GM08714 (cell line): Measurements from ENCODE around the gene ASPM.
"Not testable (repeated sequence)": the region's sequence is repeated elsewhere in the genome, so short reads cannot be mapped to it uniquely, and the experiment has no call there.

Experiments
- H3K4me3 ChIP-seq: fragments of 200-500 bp; sonication (Bioruptor generic); 2 replicates; pipeline ENCODE4 v1.5.1; 2014; ENCODE audit warnings: mild to moderate bottlenecking, low read length, inconsistent platforms
- ZNF274 ChIP-seq: IDR thresholded peaks from 2 replicates; pipeline ENCODE4 v1.6.1; 2012; ENCODE audit warnings: mild to moderate bottlenecking, low read depth, low read length

The ASPM gene

DNA sequence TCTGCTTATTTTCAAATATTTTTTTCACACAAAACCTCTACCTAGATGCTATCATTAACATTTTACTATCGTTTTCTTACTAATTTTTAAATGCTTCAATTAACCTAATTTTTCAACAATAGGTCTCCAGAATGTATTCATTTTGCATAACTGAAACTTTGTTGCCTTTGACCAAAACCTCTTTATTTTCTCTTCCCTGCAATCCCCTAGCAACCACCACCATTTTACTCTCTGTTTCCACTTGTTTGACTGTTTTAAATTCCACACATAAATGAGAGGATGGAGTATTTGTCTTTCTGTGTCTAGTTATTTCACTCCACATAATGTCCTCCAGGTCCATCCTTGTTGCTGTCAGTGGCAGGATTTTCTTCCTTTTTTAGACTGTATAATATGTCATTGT lies 69.9 kb downstream of the ASPM start:
- no peak for TF ChIP-seq ZNF274

DNA sequence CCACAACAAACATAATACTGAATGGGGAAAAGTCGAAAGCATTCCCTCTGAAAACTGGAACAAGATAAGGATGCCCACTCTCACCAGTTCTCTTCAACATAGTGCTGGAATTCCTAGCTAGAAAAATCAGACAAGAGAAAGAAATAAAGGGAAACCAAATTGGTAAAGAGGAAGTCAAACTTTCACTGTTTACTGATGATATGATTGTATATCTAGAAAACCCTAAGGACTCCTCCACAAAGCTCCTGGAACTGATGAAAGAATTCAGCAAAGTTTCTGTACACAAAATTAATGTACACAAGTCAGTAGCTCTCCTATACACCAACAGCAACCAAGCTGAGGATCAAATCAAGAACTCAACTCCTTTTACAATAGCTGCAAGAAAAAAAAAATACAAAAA lies 72.5 kb downstream of the ASPM start:
- no peak for TF ChIP-seq ZNF274
- no peak overlapping the region for H3K4me3 ChIP-seq

More for the DNA sequence above, 69.9 kb downstream of the ASPM start:
- H3K4me3 ChIP-seq, result no peak overlapping the region

DNA sequence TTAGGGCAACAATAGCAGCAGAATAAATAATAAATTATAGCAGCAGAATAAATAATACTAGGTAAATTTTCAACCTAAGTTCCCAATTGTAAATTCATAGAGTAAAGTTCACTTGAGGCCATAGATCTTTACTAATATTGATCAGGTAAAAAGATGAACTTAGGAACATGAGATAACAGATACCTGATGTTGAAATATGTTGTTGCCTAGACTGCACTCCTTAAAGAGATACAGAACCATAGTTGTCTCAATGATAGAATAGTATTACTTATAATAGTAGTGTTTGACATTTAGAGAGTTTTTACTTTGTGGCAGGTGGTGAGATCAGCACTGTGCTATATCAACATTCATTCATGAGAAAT lies 79.0 kb downstream of the ASPM start:
- TF ChIP-seq ZNF274, result no peak
- no peak overlapping the region for H3K4me3 ChIP-seq

DNA sequence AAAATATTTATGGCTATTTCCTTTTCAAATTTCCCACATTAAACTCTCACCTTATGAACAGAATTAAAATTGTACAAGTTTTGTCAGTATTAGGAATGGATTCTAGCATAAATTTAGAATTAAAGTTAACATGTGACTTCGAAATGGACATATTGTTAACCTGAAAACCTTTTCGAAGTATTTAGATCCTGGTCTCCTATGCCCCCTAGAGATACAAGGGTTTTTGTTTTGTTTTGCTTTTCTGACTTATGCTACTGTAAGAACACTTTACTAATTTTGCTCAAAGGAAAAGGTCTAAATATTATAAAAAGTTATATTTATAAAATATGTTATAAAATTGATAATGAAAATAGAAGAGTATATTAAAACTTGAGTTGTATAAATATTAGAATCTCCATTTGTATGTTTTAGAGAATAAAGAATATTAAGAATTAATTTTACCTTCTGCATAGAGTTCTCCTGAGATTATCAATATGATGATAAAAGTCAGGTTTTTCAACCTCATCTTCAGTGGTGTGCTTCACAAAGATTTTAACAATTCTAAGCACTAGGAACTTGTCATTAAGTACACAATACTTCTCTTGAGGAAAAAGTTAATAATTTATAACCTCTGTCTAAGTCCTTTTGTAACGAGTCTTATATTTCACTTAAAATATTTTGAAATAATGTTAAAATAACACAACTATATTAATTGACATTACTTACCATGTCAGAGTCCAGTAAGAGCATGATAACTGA lies 79.6 kb downstream of the ASPM start, which contains the start of gene F13B:
F13B (minus strand) TSS at position 542 of the 738 bp plus-strand sequence; CDS start at position 505, 37 bp downstream.
- no peak for TF ChIP-seq ZNF274
- H3K4me3 ChIP-seq, result no peak within 1 kb of the TSS

- TF ChIP-seq ZNF274, result no peak
- H3K4me3 ChIP-seq, result no peak overlapping the region
Observed at GRCh38 chr1:197066277-197066676, 80.2 kb downstream of the ASPM start.

- no peak for TF ChIP-seq ZNF274
Observed at GRCh38 chr1:197065559-197065958, 80.9 kb downstream of the ASPM start.

DNA sequence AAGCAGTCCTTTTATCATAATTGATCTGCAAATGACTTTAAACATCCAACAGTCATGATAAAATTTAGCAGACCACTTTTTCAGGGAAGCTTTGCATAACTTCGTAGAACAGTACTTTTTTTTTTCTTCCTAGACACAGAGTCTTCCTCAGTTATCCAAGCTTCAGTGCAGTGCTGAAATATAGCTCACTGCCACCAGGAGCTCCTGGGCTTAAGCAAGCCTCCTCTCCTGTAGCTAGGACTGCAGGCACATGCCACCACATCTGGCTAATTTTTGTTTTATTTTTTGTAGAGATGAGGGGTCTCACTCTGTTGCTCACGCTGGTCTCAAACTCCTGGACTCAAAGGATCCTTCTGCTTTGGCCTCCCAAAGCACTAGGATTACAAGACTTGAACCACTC lies 83.3 kb downstream of the ASPM start:
- TF ChIP-seq ZNF274, result no peak
- H3K4me3 ChIP-seq, result no peak overlapping the region

More at GRCh38 chr1:197065559-197065958, 80.9 kb downstream of the ASPM start:
- H3K4me3 ChIP-seq, result no peak overlapping the region

GRCh38 chr1:197062692-197063091 lies 83.8 kb downstream of the ASPM start:
- H3K4me3 ChIP-seq, result no peak overlapping the region
- no peak for TF ChIP-seq ZNF274

- TF ChIP-seq ZNF274, result no peak
Observed at GRCh38 chr1:197049100-197049499, 97.4 kb downstream of the ASPM start.

DNA sequence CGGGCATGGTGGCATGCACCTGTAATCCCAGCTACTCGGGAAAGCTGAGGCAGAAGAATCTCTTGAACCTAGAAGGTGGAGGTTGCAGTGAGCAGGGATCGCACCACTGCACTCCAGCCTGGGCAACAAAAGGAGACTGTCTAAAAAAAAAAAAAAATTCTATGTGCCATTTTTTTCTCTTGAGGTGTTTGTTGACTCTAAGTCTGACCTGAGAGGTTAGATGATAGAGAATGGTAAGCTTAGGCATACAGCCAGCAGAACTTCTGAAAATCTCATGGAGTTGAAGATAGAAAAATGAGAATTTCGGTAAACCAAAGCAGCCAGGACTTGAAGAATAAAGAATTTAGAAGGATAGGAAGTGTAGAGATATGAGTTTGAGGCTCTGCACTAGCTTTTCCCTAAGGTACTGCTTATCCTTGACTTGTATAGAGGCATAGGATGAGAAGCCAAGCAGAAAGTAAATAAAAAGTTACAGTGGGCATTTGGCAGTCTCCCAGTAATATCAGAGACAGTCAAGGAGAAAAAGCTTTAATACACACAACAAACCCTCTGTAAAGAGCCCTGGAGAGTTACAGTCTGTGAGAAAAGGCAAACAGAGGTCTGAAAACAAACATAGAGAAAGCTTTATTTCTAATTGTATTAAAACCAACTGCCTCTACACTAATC lies 103.7 kb downstream of the ASPM start:
- H3K4me3 ChIP-seq, result no peak overlapping the region
- TF ChIP-seq ZNF274, result no peak

More at GRCh38 chr1:197049100-197049499, 97.4 kb downstream of the ASPM start:
- no peak overlapping the region for H3K4me3 ChIP-seq

GRCh38 chr1:197041486-197042353 lies 104.7 kb downstream of the ASPM start:
- H3K4me3 ChIP-seq, result no peak overlapping the region

GRCh38 chr1:197036861-197037260 lies 109.6 kb downstream of the ASPM start:
- TF ChIP-seq ZNF274, result no peak
- no peak overlapping the region for H3K4me3 ChIP-seq

More at GRCh38 chr1:197041486-197042353, 104.7 kb downstream of the ASPM start:
- no peak for TF ChIP-seq ZNF274

GRCh38 chr1:197034631-197035339 lies 111.7 kb downstream of the ASPM start:
- H3K4me3 ChIP-seq, result not testable (repeated sequence)
